NOMO-1 treated with dmso at 0.1 percent for 144 hours (cell line): Measurements from ENCODE around the gene PRSS50.

Source experiments
- DNase-seq: peaks from one replicate; lab custom pipeline; 2025; ENCODE audit not compliant: unreplicated experiment; lab: John Stamatoyannopoulos, UW

Gene PRSS50

GRCh38 chr3:46725621-46726314, 8.1 kb upstream of the PRSS50 start:
- DNase-seq, result no peak

GRCh38 chr3:46724424-46724823, 6.8 kb upstream of the PRSS50 start:
- no peak for DNase-seq

GRCh38 chr3:46722443-46722842, 4.8 kb upstream of the PRSS50 start:
- no peak for DNase-seq

- DNase-seq, result no peak
Observed at GRCh38 chr3:46721009-46721408, 3.3 kb upstream of the PRSS50 start.

- DNase-seq, result no peak
Observed at GRCh38 chr3:46719735-46720271, 2.1 kb upstream of the PRSS50 start.

GRCh38 chr3:46719044-46719565, 1.4 kb upstream of the PRSS50 start:
- no peak for DNase-seq

GRCh38 chr3:46716461-46717441, 918 bp downstream of the PRSS50 start:
- no peak for DNase-seq

- DNase-seq, result no peak
Observed at GRCh38 chr3:46715507-46716175, 2.0 kb downstream of the PRSS50 start.

GRCh38 chr3:46714728-46715506, 2.8 kb downstream of the PRSS50 start:
- DNase-seq, result no peak

GRCh38 chr3:46713898-46714552, 3.6 kb downstream of the PRSS50 start:
- no peak for DNase-seq

GRCh38 chr3:46713050-46713897, 4.4 kb downstream of the PRSS50 start:
- no peak for DNase-seq

GRCh38 chr3:46712191-46713049, 5.2 kb downstream of the PRSS50 start:
- no peak for DNase-seq

GRCh38 chr3:46711760-46712159, 5.9 kb downstream of the PRSS50 start:
- no peak for DNase-seq

- no peak for DNase-seq
Observed at GRCh38 chr3:46711305-46711704, 6.4 kb downstream of the PRSS50 start.

GRCh38 chr3:46710671-46711295, 6.9 kb downstream of the PRSS50 start:
- no peak for DNase-seq

GRCh38 chr3:46710229-46710628, 7.4 kb downstream of the PRSS50 start:
- no peak for DNase-seq

GRCh38 chr3:46709721-46710120, 7.9 kb downstream of the PRSS50 start:
- no peak for DNase-seq
